ENCODE data around the gene BTD. TPM values are rescaled to one million over a fixed set of nuclear protein-coding genes. Genes with fewer than 3 reads are reported as not detected.

BTD gene
- total and polyA plus RNA-seq, 4 donors, result 45.8 to 78.1 (median 47.8) TPM

GRCh38 chr3:15591928-15592327, 9.6 kb upstream of the BTD start:
- Histone ChIP-seq H3K4me1 (ENCODE audit: control insufficient read depth in 4 of 4, insufficient read depth in 4 of 4, low read length in 3 of 4) (peaks cover 0 to 6% (median 2%) of the 10 kb centered on the region in 4 donors), H3K9me3 (ENCODE audit: control insufficient read depth in 4 of 4, low read length in 3 of 4) (no peaks in the 10 kb centered on the region), H3K4me3 (ENCODE audit: low read depth in 1 of 3, low read length in 3 of 3) (no peak overlapping the region), H3K9ac (ENCODE audit: low read depth in 1 of 2, low read length in 2 of 2) (no peak overlapping the region), H3K27me3 (ENCODE audit: control insufficient read depth in 4 of 4, insufficient read depth in 4 of 4, low read length in 3 of 4) (no peaks in the 10 kb centered on the region), H3K36me3 (ENCODE audit: control insufficient read depth in 4 of 4, insufficient read depth in 3 of 4, low read depth in 1 of 4, low read length in 3 of 4) (peaks cover 2 to 27% (median 9%) of the 10 kb centered on the region in 4 donors), H3K27ac (ENCODE audit: low read depth in 1 of 2, low read length in 2 of 2) (no peak overlapping the region)
- DNase-seq (ENCODE audit: low spot score), result no peak
- WGBS, result 74% methylated on average over 21 of the region's 21 CpGs
- TF ChIP-seq FOXA2 (IDR thresholded peaks at IDR 0.05), result no peak
- TF ChIP-seq CTCF (IDR thresholded peaks at IDR 0.05; ENCODE audit: low read depth, low read length, missing input control), result no peak
- TF ChIP-seq TAF1 (conservative IDR thresholded peaks at IDR 0.05), result no peak
- TF ChIP-seq RXRA (IDR thresholded peaks at IDR 0.05), result no peak

GRCh38 chr3:15592968-15593367, 8.6 kb upstream of the BTD start:
- no peaks in the 10 kb centered on the region for H3K9me3 ChIP-seq (ENCODE audit: control insufficient read depth in 4 of 4, low read length in 3 of 4)
- H3K4me1 ChIP-seq (ENCODE audit: control insufficient read depth in 4 of 4, insufficient read depth in 4 of 4, low read length in 3 of 4), result peaks cover 0 to 13% (median 5%) of the 10 kb centered on the region in 4 donors
- no peaks in the 10 kb centered on the region for H3K27me3 ChIP-seq (ENCODE audit: control insufficient read depth in 4 of 4, insufficient read depth in 4 of 4, low read length in 3 of 4)
- H3K9ac ChIP-seq (ENCODE audit: low read depth in 1 of 2, low read length in 2 of 2), result no peak overlapping the region
- H3K36me3 ChIP-seq (ENCODE audit: control insufficient read depth in 4 of 4, insufficient read depth in 3 of 4, low read depth in 1 of 4, low read length in 3 of 4), result peaks cover 2 to 27% (median 9%) of the 10 kb centered on the region in 4 donors
- WGBS, result 93% methylated on average over 8 of the region's 8 CpGs
- no peak for DNase-seq (ENCODE audit: low spot score)
- TF ChIP-seq ZBTB33 (IDR thresholded peaks at IDR 0.05), result no peak
- no peak for TF ChIP-seq FOXA1 (IDR thresholded peaks at IDR 0.05)
- TF ChIP-seq SP1 (IDR thresholded peaks at IDR 0.05), result no peak
- TF ChIP-seq EGR1 (IDR thresholded peaks at IDR 0.05; ENCODE audit: low read depth in 2 of 2), result no peak
- no peak for TF ChIP-seq GABPA (IDR thresholded peaks at IDR 0.05 in 1 of 2, conservative IDR thresholded peaks at IDR 0.05 in 1 of 2)
- TF ChIP-seq REST (IDR thresholded peaks at IDR 0.05), result no peak
- no peak for TF ChIP-seq HNF4A (conservative IDR thresholded peaks at IDR 0.05)
- no peak for TF ChIP-seq FOXA2 (IDR thresholded peaks at IDR 0.05)
- TF ChIP-seq RXRA (IDR thresholded peaks at IDR 0.05), result no peak
- no peak overlapping the region for H3K4me3 ChIP-seq (ENCODE audit: low read depth in 1 of 3, low read length in 3 of 3)
- H3K27ac ChIP-seq (ENCODE audit: low read depth in 1 of 2, low read length in 2 of 2), result no peak overlapping the region

All from liver (tissue), 9 donors.